SKM-1 treated with dmso at 0.1 percent for 144 hours (cell line): ENCODE data around the gene DIP2B.
"Not testable (repeated sequence)": the region's sequence is repeated elsewhere in the genome, so short reads cannot be mapped to it uniquely, and the experiment has no call there.

Experiments
- DNase-seq: peaks from one replicate; lab custom pipeline; 2025; ENCODE audit not compliant: unreplicated experiment; lab: John Stamatoyannopoulos, UW

Gene DIP2B

GRCh38 chr12:50520416-50521207 is 15.8 kb downstream of the DIP2B start:
- no peak for DNase-seq

GRCh38 chr12:50521781-50522180 is 17.0 kb downstream of the DIP2B start:
- not testable (repeated sequence) for DNase-seq

GRCh38 chr12:50523772-50524171 is 19.0 kb downstream of the DIP2B start:
- DNase-seq: no peak

GRCh38 chr12:50524621-50525020 is 19.8 kb downstream of the DIP2B start:
- DNase-seq: no peak

- no peak for DNase-seq
Observed at GRCh38 chr12:50525422-50525821, 20.6 kb downstream of the DIP2B start.

- no peak for DNase-seq
Observed at GRCh38 chr12:50527359-50527726, 22.6 kb downstream of the DIP2B start.

- no peak for DNase-seq
Observed at GRCh38 chr12:50528800-50529199, 24.0 kb downstream of the DIP2B start.

- DNase-seq: no peak
Observed at GRCh38 chr12:50529345-50529744, 24.6 kb downstream of the DIP2B start.

- no peak for DNase-seq
Observed at GRCh38 chr12:50530532-50530931, 25.7 kb downstream of the DIP2B start.

- DNase-seq: no peak
Observed at GRCh38 chr12:50533203-50533584, 28.4 kb downstream of the DIP2B start.

GRCh38 chr12:50533971-50534370 is 29.2 kb downstream of the DIP2B start:
- no peak for DNase-seq

- DNase-seq: no peak
Observed at GRCh38 chr12:50536831-50537537, 32.2 kb downstream of the DIP2B start.

- no peak for DNase-seq
Observed at GRCh38 chr12:50537538-50537919, 32.7 kb downstream of the DIP2B start.

- no peak for DNase-seq
Observed at GRCh38 chr12:50538182-50538581, 33.4 kb downstream of the DIP2B start.

- no peak for DNase-seq
Observed at GRCh38 chr12:50541139-50541538, 36.4 kb downstream of the DIP2B start.

- no peak for DNase-seq
Observed at GRCh38 chr12:50542448-50542847, 37.7 kb downstream of the DIP2B start.

GRCh38 chr12:50543188-50543587 is 38.4 kb downstream of the DIP2B start:
- peak; percentile 30 for DNase-seq

- peak; percentile 58 for DNase-seq
Observed at GRCh38 chr12:50545213-50545612, 40.4 kb downstream of the DIP2B start.

GRCh38 chr12:50545786-50546185 is 41.0 kb downstream of the DIP2B start:
- no peak for DNase-seq

- DNase-seq: no peak
Observed at GRCh38 chr12:50546441-50547318, 41.9 kb downstream of the DIP2B start.

GRCh38 chr12:50547742-50548141 is 43.0 kb downstream of the DIP2B start:
- no peak for DNase-seq

- no peak for DNase-seq
Observed at GRCh38 chr12:50549885-50550284, 45.1 kb downstream of the DIP2B start.
